Activated naive CD4-positive, alpha-beta T cell treated with anti-CD3 and anti-CD28 coated beads, Interleukin-2, amount 10 ng/mL, durations not matched to agents 7 days and 5 days (primary cell): ENCODE results near the gene PTPN21.

Experiments used
- CTCF ChIA-PET: fragments of 350-600 bp; sonication (Branson Sonifier 250); formaldehyde crosslinking; loops from one replicate; lab custom pipeline; 2021; ENCODE audit warnings: antibody characterized with exemption; lab: Charles Lee
- DNase-seq: peaks from one replicate; pipeline ENCODE4 v3.0.0-alpha.2; 2020
- H3K27ac Mint-ChIP-seq: one replicate; pipeline ENCODE4 v1.8.0; 2021; ENCODE audit warnings: mild to moderate bottlenecking, moderate library complexity, mixed read lengths
- H3K27me3 Mint-ChIP-seq: one replicate; pipeline ENCODE4 v1.8.0; 2021; ENCODE audit warnings: mild to moderate bottlenecking, mixed read lengths
- H3K36me3 Mint-ChIP-seq: one replicate; pipeline ENCODE4 v1.8.0; 2021; ENCODE audit warnings: mixed read lengths
- H3K4me1 Mint-ChIP-seq: one replicate; pipeline ENCODE4 v1.8.0; 2021; ENCODE audit warnings: mixed read lengths
- H3K4me3 Mint-ChIP-seq: one replicate; pipeline ENCODE4 v1.8.0; 2021; ENCODE audit warnings: mild to moderate bottlenecking, moderate library complexity, mixed read lengths
- H3K9me3 Mint-ChIP-seq: one replicate; pipeline ENCODE4 v1.8.0; 2021; ENCODE audit warnings: mixed read lengths

The PTPN21 gene

DNA sequence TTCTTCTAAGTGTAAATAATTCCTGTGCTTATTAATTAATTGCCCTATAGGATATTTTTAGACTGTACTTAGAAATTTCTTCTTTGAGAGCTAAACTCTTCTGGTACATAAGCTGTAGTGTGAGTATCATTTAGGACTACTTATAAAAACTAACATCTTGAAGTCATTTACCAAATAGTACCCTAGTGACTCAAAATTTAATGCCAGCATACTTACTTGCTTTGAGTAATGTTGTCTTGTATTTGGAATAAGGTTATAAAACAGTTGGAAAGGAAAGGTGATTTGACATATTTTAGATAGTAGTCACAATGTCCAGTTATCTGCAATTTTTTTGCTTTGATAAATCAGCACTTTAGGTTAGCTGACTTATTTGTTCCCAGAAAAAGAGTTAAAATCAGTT is 130.2 kb downstream of the PTPN21 start:
- Mint-ChIP-seq H3K4me3 (no peak overlapping the region), H3K9me3 (no peaks in the 10 kb centered on the region)
- CTCF ChIA-PET = no interaction called here

DNA sequence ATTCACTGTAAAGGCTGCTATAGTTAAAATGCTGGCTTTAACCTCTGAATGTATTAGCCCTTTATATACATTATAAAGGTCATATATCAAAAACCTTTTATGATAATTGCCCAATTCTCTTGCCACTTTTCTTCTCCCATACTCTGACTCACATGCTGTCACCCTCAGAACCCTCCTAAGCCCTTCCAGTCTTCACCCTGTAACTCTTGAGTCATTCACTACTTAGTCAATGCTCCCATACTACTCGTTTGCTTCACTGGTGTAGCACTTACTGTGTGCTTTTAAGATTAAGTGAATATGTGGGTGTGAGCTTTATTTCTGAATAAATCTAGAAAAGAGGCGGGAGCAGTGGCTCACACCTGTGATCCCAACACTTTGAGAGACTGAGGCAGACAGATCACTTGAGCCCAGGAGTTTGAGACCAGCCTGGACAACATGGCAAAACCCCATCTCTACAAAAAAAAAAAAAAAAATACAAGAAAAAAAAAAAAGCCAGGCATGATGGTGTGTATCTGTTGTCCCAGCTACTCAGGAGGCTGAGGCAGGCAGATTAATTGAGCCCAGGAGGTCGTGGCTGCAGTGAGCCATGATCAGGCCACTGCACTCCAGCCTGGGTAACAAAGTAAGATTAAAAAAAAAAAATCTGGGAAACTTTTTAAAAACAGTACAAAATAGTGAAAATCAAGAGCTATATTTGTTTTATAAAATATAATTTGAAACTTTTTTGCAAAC is 131.7 kb downstream of the PTPN21 start:
- DNase-seq = no peak
- CTCF ChIA-PET = no interaction called here
- Mint-ChIP-seq H3K27me3 (no peaks in the 10 kb centered on the region), H3K27ac (no peak overlapping the region), H3K4me3 (no peak overlapping the region), H3K9me3 (no peaks in the 10 kb centered on the region), H3K4me1 (no peaks in the 10 kb centered on the region), H3K36me3 (no peaks in the 10 kb centered on the region)

More for the DNA sequence above, 130.2 kb downstream of the PTPN21 start:
- Mint-ChIP-seq H3K4me1 (no peaks in the 10 kb centered on the region), H3K27me3 (no peaks in the 10 kb centered on the region), H3K36me3 (no peaks in the 10 kb centered on the region), H3K27ac (no peak overlapping the region)
- no peak for DNase-seq

DNA sequence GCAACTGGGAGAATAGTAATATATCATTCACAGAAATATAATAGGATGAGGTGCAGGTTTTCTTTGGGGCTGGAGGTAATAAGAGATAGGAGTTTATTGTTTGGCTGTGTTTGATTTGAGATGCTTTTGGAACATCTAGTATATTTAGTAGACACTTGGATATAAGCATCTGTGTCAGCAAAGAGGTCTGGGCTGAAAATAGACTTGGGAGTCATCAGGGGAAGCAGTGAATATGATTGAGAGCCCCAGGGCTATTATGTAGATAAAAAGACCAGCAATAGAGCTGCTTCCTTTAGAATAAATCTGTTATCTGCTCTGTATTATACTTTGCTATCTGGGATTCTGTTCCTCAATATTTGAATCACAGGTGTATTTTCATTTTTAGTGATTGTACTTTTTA is 132.8 kb downstream of the PTPN21 start:
- H3K27me3 Mint-ChIP-seq = no peaks in the 10 kb centered on the region
- H3K4me3 Mint-ChIP-seq = no peak overlapping the region
- H3K27ac Mint-ChIP-seq = no peak overlapping the region
- CTCF ChIA-PET = no interaction called here
- DNase-seq = no peak
- peaks cover 2% of the 10 kb centered on the region for H3K9me3 Mint-ChIP-seq
- peaks cover 3% of the 10 kb centered on the region for H3K36me3 Mint-ChIP-seq
- no peaks in the 10 kb centered on the region for H3K4me1 Mint-ChIP-seq

DNA sequence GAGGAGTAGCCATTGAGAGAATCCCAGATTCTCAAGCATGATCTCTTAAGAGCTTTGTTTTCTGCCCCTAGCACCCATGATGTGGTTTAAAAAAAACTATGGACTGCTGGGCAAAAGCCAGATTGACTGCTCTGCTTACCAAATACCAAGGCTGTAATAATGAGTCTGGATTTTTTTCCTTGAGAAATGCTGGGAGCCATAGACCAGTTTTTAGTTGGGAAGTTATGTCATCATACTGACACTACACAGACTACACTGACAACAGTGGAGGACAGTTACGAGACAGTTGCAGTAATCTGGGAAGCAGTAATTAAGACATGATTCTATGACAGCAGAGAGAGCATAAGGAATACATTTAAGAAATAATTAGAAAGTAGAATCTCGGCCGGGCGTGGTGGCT is 133.5 kb downstream of the PTPN21 start:
- CTCF ChIA-PET = no interaction called here
- Mint-ChIP-seq H3K27ac (no peak overlapping the region), H3K27me3 (no peaks in the 10 kb centered on the region), H3K9me3 (peaks cover 2% of the 10 kb centered on the region), H3K36me3 (peaks cover 3% of the 10 kb centered on the region), H3K4me1 (no peaks in the 10 kb centered on the region), H3K4me3 (no peak overlapping the region)
- DNase-seq = no peak

DNA sequence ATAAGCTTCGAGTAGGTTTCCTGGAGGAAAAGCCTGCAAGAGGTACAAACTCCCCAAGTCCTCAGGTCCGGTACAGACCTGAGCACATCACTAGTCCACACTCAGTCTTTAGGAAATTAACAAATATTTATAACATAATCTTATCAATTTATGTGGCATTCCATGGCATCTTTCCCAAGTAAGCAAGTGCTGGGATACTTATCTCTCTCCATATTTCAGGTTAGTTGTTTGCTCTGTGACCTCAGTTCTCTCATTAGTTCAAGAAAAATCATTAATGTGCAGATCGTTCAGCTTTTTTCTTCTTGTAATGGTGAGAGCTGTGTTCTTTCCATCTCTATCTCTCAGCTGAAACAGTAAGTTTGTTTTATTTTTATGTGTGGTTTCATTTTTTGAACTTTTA is 134.6 kb downstream of the PTPN21 start:
- peaks cover 3% of the 10 kb centered on the region for H3K36me3 Mint-ChIP-seq
- no peaks in the 10 kb centered on the region for H3K27me3 Mint-ChIP-seq
- no peaks in the 10 kb centered on the region for H3K4me1 Mint-ChIP-seq
- no peak overlapping the region for H3K27ac Mint-ChIP-seq
- H3K4me3 Mint-ChIP-seq = no peak overlapping the region
- DNase-seq = no peak
- CTCF ChIA-PET = interaction anchor here (0.7 to 0.9 kb wide), 2 partner anchors 11 to 13 kb away, joined by 3 read pairs; no protein-coding TSS in a partner anchor
- peaks cover 2% of the 10 kb centered on the region for H3K9me3 Mint-ChIP-seq

DNA sequence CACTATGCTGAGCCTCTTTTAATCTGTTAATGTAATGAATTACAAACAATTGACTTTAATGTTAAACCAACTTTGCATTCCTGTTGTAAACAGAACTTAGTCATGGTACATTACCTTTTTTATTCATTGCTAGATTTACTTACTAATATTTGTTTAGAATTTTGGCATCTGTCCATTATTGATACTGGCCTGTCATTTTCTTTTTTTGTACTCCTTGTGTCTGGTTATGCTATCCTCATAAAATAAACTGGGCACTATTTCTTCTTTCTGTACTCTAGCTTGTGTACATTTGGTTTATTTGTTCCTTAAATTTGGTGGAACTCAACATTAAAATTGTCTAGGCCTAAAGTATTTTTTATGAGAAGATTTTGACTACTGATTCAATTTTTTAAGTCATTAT is 137.2 kb downstream of the PTPN21 start:
- H3K4me3 Mint-ChIP-seq = no peak overlapping the region
- H3K9me3 Mint-ChIP-seq = peaks cover 6% of the 10 kb centered on the region
- peaks cover 3% of the 10 kb centered on the region for H3K36me3 Mint-ChIP-seq
- no peaks in the 10 kb centered on the region for H3K27me3 Mint-ChIP-seq
- DNase-seq = no peak
- CTCF ChIA-PET = no interaction called here
- no peaks in the 10 kb centered on the region for H3K4me1 Mint-ChIP-seq
- no peak overlapping the region for H3K27ac Mint-ChIP-seq
